ENCODE measurements around the gene ACOT11. TPM values are rescaled to one million over a fixed set of nuclear protein-coding genes. Genes with fewer than 3 reads are reported as not detected.

ACOT11 gene
- total and polyA plus RNA-seq, 9 of the 15 experiments (the other 6 are each of a cell fraction or from before 2014, with no cell fraction given) = 0.04 to 1.2 (median 0.64) TPM; not detected in 2

GRCh38 chr1:54571803-54572541 lies 23.9 kb downstream of the ACOT11 start:
- no peak for FAIRE-seq
- H3K4me3 ChIP-seq = no peak overlapping the region
- H3K9me1 ChIP-seq (ENCODE audit: control insufficient read depth, insufficient read depth, low read length) = no peaks in the 10 kb centered on the region
- no peak overlapping the region for H3K4me2 ChIP-seq (ENCODE audit: insufficient read depth, low read length)
- H3K36me3 ChIP-seq (ENCODE audit: control insufficient read depth, insufficient read depth, low read length) = no peaks in the 10 kb centered on the region
- H3K27ac ChIP-seq (ENCODE audit: extremely low read depth, low read depth, low read length) = no peak overlapping the region
- no peaks in the 10 kb centered on the region for H4K20me1 ChIP-seq (replicated peaks; ENCODE audit: control insufficient read depth, insufficient read depth, low read length)
- WGBS (ENCODE audit: insufficient coverage, low coverage, missing lambda C conversion rate) = 5% methylated on average over 7 of the region's 8 CpGs
- no peak for DNase-seq (ENCODE audit: extremely low read depth in 1 of 4, low spot score in 3 of 4)
- ChIA-PET CTCF (ENCODE audit: low intra/inter-chr PET ratio) (no interaction called here), POLR2A (interaction anchor here (0.6 to 1.0 kb wide), 5 partner anchors 56 to 869 kb away, joined by 3 to 4 read pairs (median 3); partner anchors contain the start of gene TMEM59)
- H3K4me1 ChIP-seq (replicated peaks in 1 of 2; ENCODE audit: control insufficient read depth in 2 of 2, insufficient read depth in 2 of 2, low read length in 2 of 2) = peaks cover 8% of the 10 kb centered on the region in 2 experiments; a peak in 4 of 5 replicates
- H3K9ac ChIP-seq (ENCODE audit: insufficient read depth in 1 of 2, low read depth in 2 of 2, low read length in 2 of 2) = no peak overlapping the region
- H3K27me3 ChIP-seq (ENCODE audit: control insufficient read depth in 2 of 2, insufficient read depth in 2 of 2, low read length in 2 of 2) = peaks cover 9 to 42% of the 10 kb centered on the region in 2 experiments; a peak in 4 of 5 replicates
- no TSS peak for BruUV-seq (replicated peaks)
- intact Hi-C loops (cut with micrococcal nuclease) = no loop called here
- H2AFZ ChIP-seq (ENCODE audit: low read depth, low read length) = no peak overlapping the region
- peak; percentile 28; the same call in 2 of the 3 replicates for ATAC-seq
- no peaks in the 10 kb centered on the region for H3K9me3 ChIP-seq (replicated peaks; ENCODE audit: control insufficient read depth, insufficient read depth, low read depth, low read length)
- TF ChIP-seq MAZ (CRISPR knock-in tag; conservative IDR thresholded peaks at IDR 0.05 in 1 of 2, IDR thresholded peaks at IDR 0.05 in 1 of 2) = no peak; a peak in 1 of 4 replicates
- peak in 1 of 2 experiments; percentile 5; a peak in 1 of 4 replicates for TF ChIP-seq RAD21 (CRISPR knock-in tag; conservative IDR thresholded peaks at IDR 0.05 in 1 of 2, IDR thresholded peaks at IDR 0.05 in 1 of 2)
- TF ChIP-seq RFX1 (IDR thresholded peaks at IDR 0.05) = peak; percentile 74
- TF ChIP-seq ETV1 (tag; conservative IDR thresholded peaks at IDR 0.05; ENCODE audit: low read depth) = peak; percentile 69
- H3K79me2 ChIP-seq (ENCODE audit: control insufficient read depth, insufficient read depth, low read length) = no peaks in the 10 kb centered on the region
- in situ Hi-C loops (cut with MboI) = no loop called here
